RWPE2 (cell line): Measurements from ENCODE around the gene FIGN.
A peak's percentile ranks its signal among the peaks of the same experiment; 100 is the strongest.

ENCODE experiments used
- ATAC-seq: fragments of 200-7000 bp; cut with Tn5 transposase; 3 replicates; pipeline ENCODE4 v1.9.1; 2021; ENCODE audit warnings: low read depth
- DNase-seq: peaks from one replicate; pipeline ENCODE4 v3.0.0-alpha.2; 2020; ENCODE audit warnings: low spot score
- H3K27ac ChIP-seq: fragments of 450-650 bp; 2 replicates; pipeline ENCODE4 v1.5.1; 2017; ENCODE audit warnings: mild to moderate bottlenecking; ENCODE audit not compliant: poor library complexity, severe bottlenecking
- H3K27me3 ChIP-seq: fragments of 250-450 bp; sonication (Bioruptor Pico); 2 replicates; pipeline ENCODE4 v1.5.1; 2021; ENCODE audit warnings: mild to moderate bottlenecking, moderate library complexity; ENCODE audit not compliant: insufficient read depth, poor library complexity, severe bottlenecking
- H3K36me3 ChIP-seq: fragments of 250-450 bp; sonication (Bioruptor Pico); 2 replicates; pipeline ENCODE4 v1.5.1; 2020; ENCODE audit warnings: low read depth, mild to moderate bottlenecking, moderate library complexity
- H3K4me1 ChIP-seq: fragments of 250-450 bp; sonication (Bioruptor Pico); 2 replicates; pipeline ENCODE4 v1.5.1; 2021; ENCODE audit warnings: mild to moderate bottlenecking, moderate library complexity; ENCODE audit not compliant: insufficient read depth, poor library complexity, severe bottlenecking
- H3K4me3 ChIP-seq: fragments of 250-450 bp; sonication (Bioruptor Pico); 2 replicates; pipeline ENCODE4 v1.5.1; 2021; ENCODE audit warnings: mild to moderate bottlenecking, moderate library complexity; ENCODE audit not compliant: severe bottlenecking
- H3K9me3 ChIP-seq: fragments of 250-450 bp; sonication (Bioruptor Pico); 2 replicates; pipeline ENCODE4 v1.5.1; 2021; ENCODE audit warnings: mild to moderate bottlenecking, moderate library complexity; ENCODE audit not compliant: severe bottlenecking
- TF ChIP-seq, protein P1 (sequence below): fragments of 450-650 bp; IDR thresholded peaks from one replicate; pipeline ENCODE4 v1.5.1; 2017; ENCODE audit warnings: mild to moderate bottlenecking, moderate library complexity; ENCODE audit not compliant: poor library complexity, severe bottlenecking

Gene FIGN

DNA sequence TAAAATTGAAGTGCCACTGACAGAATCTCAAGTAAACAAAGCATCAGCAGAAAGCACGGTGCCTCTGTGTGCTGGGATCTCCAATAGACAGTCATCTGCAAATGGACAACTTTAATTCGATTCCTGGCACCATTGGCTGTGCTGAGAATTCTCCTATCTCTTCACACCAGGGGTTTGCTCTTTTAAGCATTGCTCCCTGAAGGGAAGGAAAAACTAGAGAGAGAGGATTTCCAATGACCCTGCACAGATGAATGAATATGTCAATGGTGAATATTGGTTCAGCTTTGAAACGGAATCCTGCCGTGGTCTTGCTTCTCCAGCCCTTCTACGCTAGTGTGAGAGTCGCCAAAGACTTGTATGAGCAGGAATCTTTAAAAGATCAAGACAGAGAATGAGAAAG is 97.9 kb downstream of the FIGN start:
- Histone ChIP-seq H3K27ac (no peak overlapping the region), H3K4me1 (peaks cover 3% of the 10 kb centered on the region), H3K27me3 (no peaks in the 10 kb centered on the region), H3K9me3 (no peaks in the 10 kb centered on the region), H3K4me3 (no peak overlapping the region), H3K36me3 (no peaks in the 10 kb centered on the region)
- ATAC-seq: no peak
- TF ChIP-seq, protein P1, sequence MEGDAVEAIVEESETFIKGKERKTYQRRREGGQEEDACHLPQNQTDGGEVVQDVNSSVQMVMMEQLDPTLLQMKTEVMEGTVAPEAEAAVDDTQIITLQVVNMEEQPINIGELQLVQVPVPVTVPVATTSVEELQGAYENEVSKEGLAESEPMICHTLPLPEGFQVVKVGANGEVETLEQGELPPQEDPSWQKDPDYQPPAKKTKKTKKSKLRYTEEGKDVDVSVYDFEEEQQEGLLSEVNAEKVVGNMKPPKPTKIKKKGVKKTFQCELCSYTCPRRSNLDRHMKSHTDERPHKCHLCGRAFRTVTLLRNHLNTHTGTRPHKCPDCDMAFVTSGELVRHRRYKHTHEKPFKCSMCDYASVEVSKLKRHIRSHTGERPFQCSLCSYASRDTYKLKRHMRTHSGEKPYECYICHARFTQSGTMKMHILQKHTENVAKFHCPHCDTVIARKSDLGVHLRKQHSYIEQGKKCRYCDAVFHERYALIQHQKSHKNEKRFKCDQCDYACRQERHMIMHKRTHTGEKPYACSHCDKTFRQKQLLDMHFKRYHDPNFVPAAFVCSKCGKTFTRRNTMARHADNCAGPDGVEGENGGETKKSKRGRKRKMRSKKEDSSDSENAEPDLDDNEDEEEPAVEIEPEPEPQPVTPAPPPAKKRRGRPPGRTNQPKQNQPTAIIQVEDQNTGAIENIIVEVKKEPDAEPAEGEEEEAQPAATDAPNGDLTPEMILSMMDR: no peak
- DNase-seq: no peak

DNA sequence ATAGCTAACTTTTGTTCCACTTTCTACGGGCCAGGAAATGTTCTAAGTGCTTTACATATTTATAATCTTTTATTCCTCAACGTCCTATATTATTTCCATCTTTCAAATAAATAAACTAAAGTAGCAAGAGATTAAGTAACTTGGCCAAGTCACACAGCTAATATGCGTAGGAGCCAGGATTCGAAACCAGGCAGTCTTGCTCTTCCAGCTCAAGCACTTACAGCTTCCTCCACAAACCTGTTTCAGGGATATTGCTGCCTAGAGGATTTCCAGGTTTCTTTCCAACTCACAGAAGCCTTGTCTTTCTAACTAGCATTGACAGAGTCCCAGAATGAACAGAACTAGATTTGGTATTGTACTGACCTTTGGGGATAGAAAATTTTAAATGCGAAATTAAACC is 102.5 kb downstream of the FIGN start:
- ATAC-seq (no peak), DNase-seq (no peak)
- TF ChIP-seq, protein P1: no peak
- H3K9me3 ChIP-seq: no peaks in the 10 kb centered on the region
- peaks cover 3% of the 10 kb centered on the region for H3K4me1 ChIP-seq
- no peaks in the 10 kb centered on the region for H3K36me3 ChIP-seq
- no peaks in the 10 kb centered on the region for H3K27me3 ChIP-seq
- H3K4me3 ChIP-seq: no peak overlapping the region
- no peak overlapping the region for H3K27ac ChIP-seq

DNA sequence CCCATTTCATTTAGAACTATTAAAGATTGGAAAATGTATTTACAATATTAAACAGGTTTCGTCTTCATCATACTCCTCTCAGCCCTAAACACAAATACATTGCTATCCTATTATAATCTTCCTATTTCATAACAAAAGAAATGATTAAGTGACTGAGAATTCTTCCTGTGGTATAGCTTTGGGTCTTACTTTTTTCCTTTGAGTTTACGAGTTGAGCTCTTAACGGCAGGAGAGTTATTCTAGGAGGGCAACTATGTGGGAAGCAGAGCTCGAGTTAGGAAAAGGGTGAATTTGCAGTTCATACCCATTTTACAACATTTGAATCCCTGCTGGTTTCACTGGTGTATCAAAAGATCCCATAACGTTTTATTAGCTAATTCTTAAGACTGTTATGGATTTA is 105.0 kb downstream of the FIGN start:
- TF ChIP-seq, protein P1: no peak
- ATAC-seq: peak; percentile 44; the same call in 1 of the 3 replicates
- Histone ChIP-seq H3K27me3 (no peaks in the 10 kb centered on the region), H3K4me3 (no peak overlapping the region), H3K36me3 (no peaks in the 10 kb centered on the region), H3K9me3 (no peaks in the 10 kb centered on the region), H3K4me1 (peaks cover 10% of the 10 kb centered on the region), H3K27ac (no peak overlapping the region)
- no peak for DNase-seq

DNA sequence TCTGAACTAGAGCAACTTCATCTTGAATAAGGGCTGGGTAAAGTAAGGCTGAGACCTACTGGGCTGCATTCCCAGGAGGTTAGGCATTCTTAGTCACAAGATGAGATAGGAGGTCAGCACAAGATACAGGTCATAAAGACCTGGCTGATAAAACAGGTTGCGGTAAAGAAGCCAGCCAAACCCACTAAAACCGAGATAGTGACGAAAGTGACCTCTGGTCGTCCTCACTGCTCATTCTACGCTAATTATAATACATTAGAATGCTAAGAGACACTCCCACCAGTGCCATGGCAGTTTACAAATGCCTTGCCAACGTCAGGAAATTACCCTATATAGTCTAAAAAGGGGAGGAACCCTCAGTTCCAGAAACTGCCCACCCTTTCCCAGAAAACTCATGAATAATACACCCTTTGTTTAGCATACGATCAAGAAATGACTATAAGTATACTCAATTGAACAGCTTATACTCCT is 109.1 kb downstream of the FIGN start:
- no peak for DNase-seq
- H3K4me3 ChIP-seq: no peak overlapping the region
- ATAC-seq: peak; percentile 38; the same call in 1 of the 3 replicates
- H3K27me3 ChIP-seq: no peaks in the 10 kb centered on the region
- peaks cover 10% of the 10 kb centered on the region for H3K4me1 ChIP-seq
- H3K9me3 ChIP-seq: no peaks in the 10 kb centered on the region
- no peak overlapping the region for H3K27ac ChIP-seq
- H3K36me3 ChIP-seq: no peaks in the 10 kb centered on the region
- TF ChIP-seq, protein P1: no peak

DNA sequence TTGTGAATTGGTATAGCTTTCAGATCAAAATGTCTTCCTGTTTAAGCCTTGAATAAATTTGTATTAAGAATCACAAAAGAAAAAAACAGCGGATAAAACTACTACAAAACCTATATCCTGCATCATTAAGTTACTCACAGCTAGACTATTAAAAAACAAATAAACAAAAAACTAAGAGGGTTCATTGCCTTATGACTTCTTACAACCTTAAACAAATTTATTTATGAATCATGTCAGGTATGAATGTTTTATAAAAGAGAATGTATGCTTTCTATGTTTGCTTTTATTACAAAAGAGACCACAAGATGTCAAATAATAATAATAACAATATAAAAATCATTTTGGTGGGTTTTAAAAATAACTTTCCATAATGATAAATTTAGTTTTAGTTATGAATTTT is 109.6 kb downstream of the FIGN start:
- DNase-seq (no peak), ATAC-seq (no peak)
- H3K4me3 ChIP-seq: no peak overlapping the region
- H3K27ac ChIP-seq: no peak overlapping the region
- no peaks in the 10 kb centered on the region for H3K36me3 ChIP-seq
- no peaks in the 10 kb centered on the region for H3K9me3 ChIP-seq
- H3K27me3 ChIP-seq: no peaks in the 10 kb centered on the region
- peaks cover 10% of the 10 kb centered on the region for H3K4me1 ChIP-seq
- TF ChIP-seq, protein P1: no peak
